Transverse colon (tissue), 4 donors: Measurements from ENCODE around the gene ATP8B4. TPM values are rescaled to one million over a fixed set of nuclear protein-coding genes. Genes with fewer than 3 reads are reported as not detected.
A peak's percentile ranks its signal among the peaks of the same experiment; 100 is the strongest.

Source experiments
- DNase-seq: peaks from one replicate; pipeline ENCODE4 v3.0.0-alpha.2; 2019
- H3K27ac ChIP-seq, 4 donors: fragments of 200-600 bp; sonication (generic); 2 replicates each; pipeline ENCODE4 v1.5.1; 2016 to 2018; ENCODE audit warnings: inconsistent platforms in 4 of 4
- H3K27me3 ChIP-seq: fragments of 200-600 bp; sonication (generic); 2 replicates; pipeline ENCODE4 v1.5.1; 2017; ENCODE audit warnings: inconsistent platforms
- H3K36me3 ChIP-seq, 4 donors: fragments of 200-600 bp; sonication (generic); 2 replicates each; pipeline ENCODE4 v1.5.1; 2017 to 2019; ENCODE audit warnings: inconsistent platforms in 4 of 4
- H3K4me1 ChIP-seq, 4 donors: fragments of 200-600 bp; sonication (generic); 2 replicates each; pipeline ENCODE4 v1.5.1; 2017 to 2020; ENCODE audit warnings: inconsistent platforms in 4 of 4
- H3K4me3 ChIP-seq, 4 donors: fragments of 200-600 bp; sonication (generic); 1 replicate in 1 of 4; 2 replicates in 3 of 4; pipeline versions ENCODE4 v1.5.1 to v1.6.1; 2017 to 2019; ENCODE audit warnings: inconsistent platforms in 4 of 4
- H3K9me3 ChIP-seq, 2 donors: fragments of 200-600 bp; sonication (generic); 2 replicates each; pipeline ENCODE4 v1.5.1; 2017 to 2019; ENCODE audit warnings: inconsistent platforms in 2 of 2
- CTCF ChIP-seq, 5 experiments: fragments of 200-600 bp in 3 of 5; fragments of 450-650 bp in 2 of 5; sonication (generic) in 3 of 5; IDR thresholded peaks; 1 replicate in 2 of 5; 2 replicates in 3 of 5; pipeline ENCODE4 v1.5.1; 2016 to 2017; ENCODE audit warnings: antibody characterized with exemption in 5 of 5, inconsistent platforms in 3 of 5, mild to moderate bottlenecking in 2 of 5, moderate library complexity in 1 of 5
- EP300 ChIP-seq: sonication (generic); formaldehyde crosslinking; IDR thresholded peaks from one replicate; pipeline ENCODE4 v1.6.1; 2017; ENCODE audit warnings: antibody characterized with exemption, low read depth
- POLR2A ChIP-seq: fragments of 450-650 bp; IDR thresholded peaks from one replicate; pipeline ENCODE4 v1.6.1; 2016; ENCODE audit warnings: antibody characterized with exemption, mild to moderate bottlenecking, moderate library complexity
- POLR2AphosphoS5 ChIP-seq, 3 donors: sonication (generic); formaldehyde crosslinking; IDR thresholded peaks; one replicate each; pipeline ENCODE4 v1.6.1; 2016; ENCODE audit warnings: antibody characterized with exemption in 3 of 3
- WGBS, 2 donors: methylation state at CpG; one replicate each; pipeline ENCODE4 v1.1.5; 2018; ENCODE audit warnings: low coverage in 1 of 2; 5-methylcytosine and 5-hydroxymethylcytosine counted together
- in situ Hi-C, 4 donors: fragments of 200-750 bp; cut with MboI; loops; one replicate each; pipeline versions ENCODE4 v1.15.0 to v1.15.1; 2017; ENCODE audit warnings: low sequenced_read_pairs in 3 of 4, low pct_ligation_motif_present in 1 of 4, low pct_unique_long_range_greater_than_20kb in 1 of 4
- intact Hi-C: fragments of 100-400 bp; cut with DNase I; formaldehyde crosslinking; loops from one replicate; pipeline ENCODE4 v1.15.1; 2023; ENCODE audit warnings: low total_unique reads
- total RNA-seq, 4 donors: library from RNA; depleted of rRNA; stranded (reverse); fragments of >200 nt; gene quantifications; one replicate each; pipeline ENCODE4 v1.1.0, GENCODE V29; 2016

The ATP8B4 gene
- total RNA-seq, 4 donors from 2014 or later = 6.2 to 26.2 (median 8.5) TPM

- no peaks in the 10 kb centered on the region for H3K27me3 ChIP-seq
- no peaks in the 10 kb centered on the region for H3K9me3 ChIP-seq
- in situ Hi-C loops (no loop called here), intact Hi-C loops (no loop called here)
- TF ChIP-seq CTCF (IDR thresholded peaks at IDR 0.05) (peak in 1 of 5 experiments; percentile 8), EP300 (no peak)
- DNase-seq = no peak
- H3K27ac ChIP-seq = peak overlapping the region in 3 of 4 donors; percentile 72 to 88 (median 74)
- H3K4me3 ChIP-seq = no peak overlapping the region
- 92 to 94% methylated on average over 2 of the region's 2 CpGs for WGBS, 2 donors
- peaks cover 10 to 24% (median 16%) of the 10 kb centered on the region in 4 donors for H3K4me1 ChIP-seq
- no peaks in the 10 kb centered on the region for H3K36me3 ChIP-seq
Measured at GRCh38 chr15:49875392-49875791, 243.6 kb downstream of the ATP8B4 start.

DNA sequence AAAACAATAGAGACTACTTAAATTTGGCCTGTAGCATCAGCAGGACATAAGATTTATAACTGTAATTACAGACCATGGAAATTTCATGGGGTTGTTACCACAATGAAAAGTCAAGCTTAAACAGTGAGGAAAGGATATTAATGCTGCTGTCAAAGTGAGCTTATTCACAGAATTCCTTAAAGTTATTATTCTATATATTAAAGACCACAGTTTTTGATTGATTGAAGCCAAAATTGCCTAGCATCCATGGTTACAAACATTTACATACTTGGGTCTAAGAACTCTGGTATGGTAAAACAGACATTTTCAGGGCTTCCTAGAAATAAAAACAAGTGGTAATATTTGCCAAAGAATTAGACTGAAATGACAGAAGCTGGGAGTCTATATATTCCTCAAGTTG is 248.6 kb downstream of the ATP8B4 start:
- DNase-seq = no peak
- H3K27me3 ChIP-seq = no peaks in the 10 kb centered on the region
- H3K27ac ChIP-seq = no peak overlapping the region
- no peaks in the 10 kb centered on the region for H3K4me1 ChIP-seq
- in situ Hi-C loops (no loop called here), intact Hi-C loops (no loop called here)
- no peaks in the 10 kb centered on the region for H3K9me3 ChIP-seq
- TF ChIP-seq POLR2AphosphoS5 (IDR thresholded peaks at IDR 0.05) = no peak
- TF ChIP-seq POLR2A = no peak
- TF ChIP-seq CTCF (IDR thresholded peaks at IDR 0.05) = no peak
- TF ChIP-seq EP300 = no peak
- H3K36me3 ChIP-seq = no peaks in the 10 kb centered on the region
- H3K4me3 ChIP-seq = no peak overlapping the region

GRCh38 chr15:49868348-49868747 is 250.7 kb downstream of the ATP8B4 start:
- H3K4me3 ChIP-seq = no peak overlapping the region
- no peaks in the 10 kb centered on the region for H3K27me3 ChIP-seq
- no peak for DNase-seq
- H3K27ac ChIP-seq = no peak overlapping the region
- no peaks in the 10 kb centered on the region for H3K9me3 ChIP-seq
- TF ChIP-seq POLR2AphosphoS5 (IDR thresholded peaks at IDR 0.05) (no peak), CTCF (IDR thresholded peaks at IDR 0.05) (no peak), EP300 (no peak), POLR2A (no peak)
- no peaks in the 10 kb centered on the region for H3K4me1 ChIP-seq
- in situ Hi-C loops = no loop called here
- intact Hi-C loops = no loop called here
- no peaks in the 10 kb centered on the region for H3K36me3 ChIP-seq

- intact Hi-C loops (no loop called here), in situ Hi-C loops (no loop called here)
- TF ChIP-seq POLR2A = no peak
- TF ChIP-seq EP300 = no peak
- TF ChIP-seq POLR2AphosphoS5 (IDR thresholded peaks at IDR 0.05) = no peak
- no peak for TF ChIP-seq CTCF (IDR thresholded peaks at IDR 0.05)
- Histone ChIP-seq H3K27me3 (no peaks in the 10 kb centered on the region), H3K9me3 (no peaks in the 10 kb centered on the region), H3K4me3 (no peak overlapping the region), H3K27ac (no peak overlapping the region), H3K4me1 (no peaks in the 10 kb centered on the region), H3K36me3 (no peaks in the 10 kb centered on the region)
- no peak for DNase-seq
- WGBS, 2 donors = 92 to 95% methylated on average over 10 of the region's 10 CpGs
Measured at GRCh38 chr15:49865925-49866757, 252.9 kb downstream of the ATP8B4 start.
